ENCODE results near the gene SGK1. TPM values are rescaled to one million over a fixed set of nuclear protein-coding genes. Genes with fewer than 3 reads are reported as not detected.
"Not testable (repeated sequence)": the region's sequence is repeated elsewhere in the genome, so short reads cannot be mapped to it uniquely, and the experiment has no call there.

SGK1 gene
- total and polyA plus RNA-seq, 4 donors: 68.9 to 299 (median 148) TPM

GRCh38 chr6:134195985-134196384 is 121.9 kb downstream of the SGK1 start:
- DNase-seq: no peak
- 95 to 97% methylated on average over 3 of the region's 3 CpGs for WGBS, 2 donors
- peaks cover 0 to 4% (median 0%) of the 10 kb centered on the region in 5 donors for H3K4me1 ChIP-seq (ENCODE audit: control insufficient read depth in 5 of 5, insufficient read depth in 5 of 5, low read length in 5 of 5)

GRCh38 chr6:134195164-134195906 is 122.6 kb downstream of the SGK1 start:
- WGBS, 2 donors: 64 to 76% methylated on average over 3 of the region's 3 CpGs
- Histone ChIP-seq H3K4me3 (no peak overlapping the region), H3K36me3 (ENCODE audit: control insufficient read depth in 4 of 4, insufficient read depth in 4 of 4, low read length in 4 of 4) (no peaks in the 10 kb centered on the region), H3K27me3 (ENCODE audit: control insufficient read depth in 3 of 3, insufficient read depth in 3 of 3, low read length in 2 of 3) (no peaks in the 10 kb centered on the region), H3K9ac (ENCODE audit: insufficient read depth in 1 of 2, low read length in 2 of 2) (no peak overlapping the region), H3K9me3 (ENCODE audit: control insufficient read depth in 4 of 4, insufficient read depth in 3 of 4, low read length in 3 of 4) (no peaks in the 10 kb centered on the region), H3K27ac (ENCODE audit: low read depth in 1 of 2, low read length in 1 of 2) (no peak overlapping the region), H3K4me1 (ENCODE audit: control insufficient read depth in 5 of 5, insufficient read depth in 5 of 5, low read length in 5 of 5) (peaks cover 0 to 4% (median 0%) of the 10 kb centered on the region in 5 donors)
- ATAC-seq (ENCODE audit: insufficient read depth, low FRiP score) (no peak), DNase-seq (peak in 2 of 3 donors; percentile 57 to 78)
- TF ChIP-seq CTCF (IDR thresholded peaks at IDR 0.05; ENCODE audit: control extremely low read depth, extremely low read depth): no peak

More at GRCh38 chr6:134195985-134196384, 121.9 kb downstream of the SGK1 start:
- Histone ChIP-seq H3K9me3 (ENCODE audit: control insufficient read depth in 4 of 4, insufficient read depth in 3 of 4, low read length in 3 of 4) (no peaks in the 10 kb centered on the region), H3K36me3 (ENCODE audit: control insufficient read depth in 4 of 4, insufficient read depth in 4 of 4, low read length in 4 of 4) (no peaks in the 10 kb centered on the region), H3K27ac (ENCODE audit: low read depth in 1 of 2, low read length in 1 of 2) (no peak overlapping the region), H3K27me3 (ENCODE audit: control insufficient read depth in 3 of 3, insufficient read depth in 3 of 3, low read length in 2 of 3) (no peaks in the 10 kb centered on the region), H3K9ac (ENCODE audit: insufficient read depth in 1 of 2, low read length in 2 of 2) (no peak overlapping the region), H3K4me3 (no peak overlapping the region)
- TF ChIP-seq CTCF (IDR thresholded peaks at IDR 0.05; ENCODE audit: control extremely low read depth, extremely low read depth): no peak
- no peak for ATAC-seq (ENCODE audit: insufficient read depth, low FRiP score)

GRCh38 chr6:134193536-134194498 is 124.1 kb downstream of the SGK1 start:
- ATAC-seq (ENCODE audit: insufficient read depth, low FRiP score): no peak
- no peak overlapping the region for H3K9ac ChIP-seq (ENCODE audit: insufficient read depth in 1 of 2, low read length in 2 of 2)
- WGBS, 2 donors: 97 to 99% methylated on average over 6 of the region's 6 CpGs
- H3K27me3 ChIP-seq (ENCODE audit: control insufficient read depth in 3 of 3, insufficient read depth in 3 of 3, low read length in 2 of 3): no peaks in the 10 kb centered on the region
- peaks cover 0 to 4% (median 0%) of the 10 kb centered on the region in 5 donors for H3K4me1 ChIP-seq (ENCODE audit: control insufficient read depth in 5 of 5, insufficient read depth in 5 of 5, low read length in 5 of 5)
- H3K27ac ChIP-seq (ENCODE audit: low read depth in 1 of 2, low read length in 1 of 2): no peak overlapping the region
- no peak overlapping the region for H3K4me3 ChIP-seq
- no peak for DNase-seq
- no peaks in the 10 kb centered on the region for H3K9me3 ChIP-seq (ENCODE audit: control insufficient read depth in 4 of 4, insufficient read depth in 3 of 4, low read length in 3 of 4)
- TF ChIP-seq CTCF (IDR thresholded peaks at IDR 0.05; ENCODE audit: control extremely low read depth, extremely low read depth): no peak
- H3K36me3 ChIP-seq (ENCODE audit: control insufficient read depth in 4 of 4, insufficient read depth in 4 of 4, low read length in 4 of 4): no peaks in the 10 kb centered on the region

- DNase-seq; H3K27ac ChIP-seq (ENCODE audit: low read depth in 1 of 2, low read length in 1 of 2); H3K9ac ChIP-seq (ENCODE audit: insufficient read depth in 1 of 2, low read length in 2 of 2); H3K4me3 ChIP-seq; H3K27me3 ChIP-seq (ENCODE audit: control insufficient read depth in 3 of 3, insufficient read depth in 3 of 3, low read length in 2 of 3); H3K36me3 ChIP-seq (ENCODE audit: control insufficient read depth in 4 of 4, insufficient read depth in 4 of 4, low read length in 4 of 4); H3K9me3 ChIP-seq (ENCODE audit: control insufficient read depth in 4 of 4, insufficient read depth in 3 of 4, low read length in 3 of 4); ATAC-seq (ENCODE audit: insufficient read depth, low FRiP score); H3K4me1 ChIP-seq (ENCODE audit: control insufficient read depth in 5 of 5, insufficient read depth in 5 of 5, low read length in 5 of 5): not testable (repeated sequence)
- 90 to 95% methylated on average over 8 of the region's 8 CpGs for WGBS, 2 donors
These were observed 125.3 kb downstream of the SGK1 start for GRCh38 chr6:134192609-134193008.

Measured in lung (tissue), 12 donors.